Measurements from ENCODE around the gene SDCCAG8.

SDCCAG8 gene

DNA sequence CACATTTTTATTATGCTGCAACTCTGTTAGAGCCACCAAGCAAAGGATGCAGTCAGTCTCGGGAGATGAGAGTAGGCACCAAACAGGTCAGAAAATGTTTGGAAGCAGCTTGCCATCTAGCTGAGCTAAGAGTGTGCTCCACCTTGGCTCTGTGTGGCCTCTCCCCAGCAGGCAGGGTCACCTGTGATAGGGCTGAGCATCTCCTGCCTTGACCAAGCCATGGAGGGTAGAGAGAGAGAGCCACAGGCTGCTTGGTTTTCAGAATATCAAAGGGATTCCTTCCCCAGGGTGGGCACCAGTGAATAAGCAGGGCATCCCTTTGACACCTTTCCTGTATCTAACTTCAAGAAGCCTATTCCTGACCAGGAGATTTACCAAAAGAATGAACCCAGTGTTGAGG is 135.5 kb downstream of the SDCCAG8 start:
- TF ChIP-seq, protein P1, sequence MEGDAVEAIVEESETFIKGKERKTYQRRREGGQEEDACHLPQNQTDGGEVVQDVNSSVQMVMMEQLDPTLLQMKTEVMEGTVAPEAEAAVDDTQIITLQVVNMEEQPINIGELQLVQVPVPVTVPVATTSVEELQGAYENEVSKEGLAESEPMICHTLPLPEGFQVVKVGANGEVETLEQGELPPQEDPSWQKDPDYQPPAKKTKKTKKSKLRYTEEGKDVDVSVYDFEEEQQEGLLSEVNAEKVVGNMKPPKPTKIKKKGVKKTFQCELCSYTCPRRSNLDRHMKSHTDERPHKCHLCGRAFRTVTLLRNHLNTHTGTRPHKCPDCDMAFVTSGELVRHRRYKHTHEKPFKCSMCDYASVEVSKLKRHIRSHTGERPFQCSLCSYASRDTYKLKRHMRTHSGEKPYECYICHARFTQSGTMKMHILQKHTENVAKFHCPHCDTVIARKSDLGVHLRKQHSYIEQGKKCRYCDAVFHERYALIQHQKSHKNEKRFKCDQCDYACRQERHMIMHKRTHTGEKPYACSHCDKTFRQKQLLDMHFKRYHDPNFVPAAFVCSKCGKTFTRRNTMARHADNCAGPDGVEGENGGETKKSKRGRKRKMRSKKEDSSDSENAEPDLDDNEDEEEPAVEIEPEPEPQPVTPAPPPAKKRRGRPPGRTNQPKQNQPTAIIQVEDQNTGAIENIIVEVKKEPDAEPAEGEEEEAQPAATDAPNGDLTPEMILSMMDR (IDR thresholded peaks at IDR 0.05) = no peak
- Histone ChIP-seq H3K27me3 (ENCODE audit: control insufficient read depth, insufficient read depth, low read length) (no peaks in the 10 kb centered on the region), H3K4me2 (ENCODE audit: low read length) (no peak overlapping the region), H3K4me1 (no peaks in the 10 kb centered on the region), H2AFZ (no peak overlapping the region), H3K4me3 (ENCODE audit: low read depth, low read length) (no peak overlapping the region), H3K9ac (no peak overlapping the region), H3K36me3 (ENCODE audit: control insufficient read depth, insufficient read depth, low read length) (no peaks in the 10 kb centered on the region), H3K27ac (no peak overlapping the region), H3K79me2 (no peaks in the 10 kb centered on the region), H3K9me3 (ENCODE audit: control insufficient read depth, low read length) (no peaks in the 10 kb centered on the region)

GRCh38 chr1:243393096-243393495 is 137.3 kb downstream of the SDCCAG8 start:
- H3K9me3 ChIP-seq (ENCODE audit: control insufficient read depth, low read length) = no peaks in the 10 kb centered on the region
- H3K79me2 ChIP-seq = no peaks in the 10 kb centered on the region
- TF ChIP-seq, protein P1 (IDR thresholded peaks at IDR 0.05) = no peak
- H2AFZ ChIP-seq = no peak overlapping the region
- no peaks in the 10 kb centered on the region for H3K36me3 ChIP-seq (ENCODE audit: control insufficient read depth, insufficient read depth, low read length)
- H3K4me2 ChIP-seq (ENCODE audit: low read length) = no peak overlapping the region
- H3K9ac ChIP-seq = no peak overlapping the region
- no peaks in the 10 kb centered on the region for H3K27me3 ChIP-seq (ENCODE audit: control insufficient read depth, insufficient read depth, low read length)
- H3K4me1 ChIP-seq = no peaks in the 10 kb centered on the region
- H3K4me3 ChIP-seq (ENCODE audit: low read depth, low read length) = no peak overlapping the region
- H3K27ac ChIP-seq = no peak overlapping the region

- Histone ChIP-seq H3K9me3 (ENCODE audit: control insufficient read depth, low read length) (no peaks in the 10 kb centered on the region), H2AFZ (no peak overlapping the region), H3K36me3 (ENCODE audit: control insufficient read depth, insufficient read depth, low read length) (no peaks in the 10 kb centered on the region), H3K4me3 (ENCODE audit: low read depth, low read length) (no peak overlapping the region), H3K79me2 (no peaks in the 10 kb centered on the region), H3K4me1 (no peaks in the 10 kb centered on the region), H3K9ac (no peak overlapping the region), H3K27me3 (ENCODE audit: control insufficient read depth, insufficient read depth, low read length) (no peaks in the 10 kb centered on the region), H3K27ac (no peak overlapping the region), H3K4me2 (ENCODE audit: low read length) (no peak overlapping the region)
- TF ChIP-seq, protein P1 (IDR thresholded peaks at IDR 0.05) = no peak
Measured at GRCh38 chr1:243394066-243394465, 138.2 kb downstream of the SDCCAG8 start.

DNA sequence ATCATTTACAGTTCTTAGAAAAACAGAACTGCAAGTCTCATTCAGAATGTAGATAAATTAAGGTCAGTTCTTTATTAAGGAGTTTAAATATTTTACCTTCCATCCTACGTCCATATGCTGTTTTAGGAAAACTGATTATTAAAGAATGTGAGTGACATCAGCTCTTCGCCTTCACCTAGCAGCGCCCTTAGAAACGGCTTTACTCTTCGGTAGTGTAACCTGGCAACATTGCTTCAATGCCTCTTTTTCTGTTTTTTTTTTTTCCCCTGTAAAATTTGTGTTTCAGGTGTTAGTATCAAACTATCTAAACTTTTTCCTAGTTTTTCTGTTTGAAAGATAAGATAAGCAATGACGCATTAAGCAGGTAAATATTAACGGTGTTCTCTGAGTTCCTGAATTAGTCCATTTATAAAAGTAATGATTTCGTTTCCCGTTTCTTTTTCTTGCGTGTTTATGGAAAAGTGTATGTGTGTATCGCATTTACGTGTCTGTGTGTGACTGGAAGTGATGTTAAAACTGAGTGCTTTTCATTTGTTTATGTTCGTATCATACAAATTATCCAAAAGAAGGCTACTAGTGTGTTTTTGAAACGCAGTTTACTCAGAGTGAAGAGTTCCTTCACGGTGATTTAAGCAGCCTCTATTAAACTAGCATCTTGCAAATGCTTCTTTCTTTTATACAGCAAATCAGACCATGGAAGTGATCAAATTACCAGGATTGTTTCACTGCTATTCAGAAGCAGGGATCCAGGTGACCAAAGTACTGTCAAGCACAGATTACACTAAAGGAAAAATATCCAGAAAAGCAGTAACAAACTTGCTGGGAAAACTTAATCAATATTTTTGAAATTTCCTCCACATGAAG is 139.0 kb downstream of the SDCCAG8 start:
- no peaks in the 10 kb centered on the region for H3K36me3 ChIP-seq (ENCODE audit: control insufficient read depth, insufficient read depth, low read length)
- no peaks in the 10 kb centered on the region for H3K4me1 ChIP-seq
- H3K79me2 ChIP-seq = no peaks in the 10 kb centered on the region
- TF ChIP-seq, protein P1 (IDR thresholded peaks at IDR 0.05) = no peak
- H3K9ac ChIP-seq = no peak overlapping the region
- no peak overlapping the region for H3K27ac ChIP-seq
- no peak overlapping the region for H2AFZ ChIP-seq
- H3K9me3 ChIP-seq (ENCODE audit: control insufficient read depth, low read length) = no peaks in the 10 kb centered on the region
- H3K27me3 ChIP-seq (ENCODE audit: control insufficient read depth, insufficient read depth, low read length) = no peaks in the 10 kb centered on the region
- no peak overlapping the region for H3K4me2 ChIP-seq (ENCODE audit: low read length)
- no peak overlapping the region for H3K4me3 ChIP-seq (ENCODE audit: low read depth, low read length)

DNA sequence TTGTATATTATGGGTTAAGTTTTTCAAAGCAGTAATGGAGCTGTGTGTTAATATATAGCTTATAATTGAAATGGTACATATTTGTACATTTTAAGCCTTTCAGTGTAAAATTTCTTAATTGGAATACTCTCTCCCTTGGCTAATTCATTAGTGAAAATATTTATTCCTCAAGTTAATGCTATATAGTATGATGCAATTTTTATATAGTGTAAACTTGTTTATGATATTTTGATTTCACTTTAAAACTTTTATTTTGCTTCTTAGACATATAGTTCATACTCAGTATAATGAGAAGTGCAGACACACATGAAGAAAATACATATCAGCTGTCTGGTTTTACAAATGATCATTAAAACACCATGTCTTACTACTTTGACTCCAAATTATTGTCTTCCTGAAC is 140.6 kb downstream of the SDCCAG8 start:
- no peak overlapping the region for H3K4me2 ChIP-seq (ENCODE audit: low read length)
- no peaks in the 10 kb centered on the region for H3K27me3 ChIP-seq (ENCODE audit: control insufficient read depth, insufficient read depth, low read length)
- TF ChIP-seq, protein P1 (IDR thresholded peaks at IDR 0.05) = no peak
- H3K9me3 ChIP-seq (ENCODE audit: control insufficient read depth, low read length) = no peaks in the 10 kb centered on the region
- no peaks in the 10 kb centered on the region for H3K4me1 ChIP-seq
- H2AFZ ChIP-seq = no peak overlapping the region
- no peaks in the 10 kb centered on the region for H3K36me3 ChIP-seq (ENCODE audit: control insufficient read depth, insufficient read depth, low read length)
- H3K4me3 ChIP-seq (ENCODE audit: low read depth, low read length) = no peak overlapping the region
- no peaks in the 10 kb centered on the region for H3K79me2 ChIP-seq
- no peak overlapping the region for H3K9ac ChIP-seq
- H3K27ac ChIP-seq = no peak overlapping the region
